Mucosa of descending colon (tissue), 3 donors: ENCODE results near the gene PAK5. TPM values are rescaled to one million over a fixed set of nuclear protein-coding genes. Genes with fewer than 3 reads are reported as not detected.

Source experiments
- ATAC-seq: fragments of 200-7000 bp; cut with Tn5 transposase; one replicate; pipeline ENCODE4 v1.9.1; 2020; ENCODE audit warnings: mild to moderate bottlenecking, moderate library complexity
- DNase-seq, 3 donors: peaks; one replicate each; pipeline ENCODE4 v3.0.0-alpha.2; 2020
- H3K36me3 ChIP-seq: fragments of 200-600 bp; one replicate; pipeline ENCODE4 v1.8.0; 2021; ENCODE audit warnings: low read depth, mild to moderate bottlenecking
- H3K4me1 ChIP-seq: fragments of 200-600 bp; one replicate; pipeline ENCODE4 v1.8.0; 2021; ENCODE audit warnings: low read depth, mild to moderate bottlenecking
- H3K4me3 ChIP-seq: fragments of 200-600 bp; one replicate; pipeline ENCODE4 v1.8.0; 2021; ENCODE audit warnings: mild to moderate bottlenecking
- H3K9me3 ChIP-seq: fragments of 200-600 bp; one replicate; pipeline ENCODE4 v1.8.0; 2021; ENCODE audit warnings: mild to moderate bottlenecking
- CTCF ChIP-seq: fragments of 200-600 bp; IDR thresholded peaks from one replicate; pipeline ENCODE4 v1.8.0; 2022; ENCODE audit warnings: antibody characterized with exemption, mild to moderate bottlenecking
- intact Hi-C, 2 donors: fragments of 100-400 bp; cut with DNase I in 1 of 2; cut with micrococcal nuclease in 1 of 2; formaldehyde crosslinking; loops; one replicate each; pipeline versions ENCODE4 v1.11.0 to v1.11.1; 2022; cut with DNase I, micrococcal nuclease
- total RNA-seq, 3 donors: library from RNA; stranded (reverse); fragmentation: NEBNext Ultra II Directional in 2 of 3; extraction: Animal tissue kit (Norgen Biotek cat#: 25700) in 2 of 3; gene quantifications; one replicate each; pipeline versions ENCODE4 v1.2.1 to v1.2.4, GENCODE V29; 2021 to 2023
- donor health status: DM: no; HTN: no; CAD: no; lungs with moderate emphysema.
- donor health status: DM: no; HTN: no; CAD: no.
- donor health status: DM: no; HTN: yes; CAD: no.

Gene PAK5
- total RNA-seq, 3 donors from 2014 or later = 0.06 to 0.13 TPM; not detected in 1

GRCh38 chr20:9877932-9878495, 39.1 kb upstream of the PAK5 start:
- Histone ChIP-seq H3K4me3 (no peak overlapping the region), H3K36me3 (no peaks in the 10 kb centered on the region), H3K4me1 (no peaks in the 10 kb centered on the region), H3K9me3 (no peaks in the 10 kb centered on the region)
- intact Hi-C loops = no loop called here
- TF ChIP-seq CTCF = no peak
- DNase-seq (no peak), ATAC-seq (peak; percentile 70)

GRCh38 chr20:9867196-9867980, 28.5 kb upstream of the PAK5 start:
- no peak for TF ChIP-seq CTCF

GRCh38 chr20:9852566-9852965, 13.7 kb upstream of the PAK5 start:
- intact Hi-C loops = no loop called here
- DNase-seq (no peak), ATAC-seq (no peak)
- no peak overlapping the region for H3K4me3 ChIP-seq
- H3K36me3 ChIP-seq = no peaks in the 10 kb centered on the region
- no peak for TF ChIP-seq CTCF
- H3K4me1 ChIP-seq = no peaks in the 10 kb centered on the region
- no peaks in the 10 kb centered on the region for H3K9me3 ChIP-seq

More at GRCh38 chr20:9867196-9867980, 28.5 kb upstream of the PAK5 start:
- H3K4me3 ChIP-seq = no peak overlapping the region
- no peaks in the 10 kb centered on the region for H3K9me3 ChIP-seq
- H3K4me1 ChIP-seq = no peaks in the 10 kb centered on the region
- intact Hi-C loops = no loop called here
- H3K36me3 ChIP-seq = no peaks in the 10 kb centered on the region
- ATAC-seq (no peak), DNase-seq (no peak)

GRCh38 chr20:9839626-9840025, 750 bp upstream of the PAK5 start:
- H3K4me1 ChIP-seq = no peaks in the 10 kb centered on the region
- DNase-seq (no peak), ATAC-seq (no peak)
- no peak for TF ChIP-seq CTCF
- H3K4me3 ChIP-seq = no peak overlapping the region
- intact Hi-C loops = no loop called here
- no peaks in the 10 kb centered on the region for H3K36me3 ChIP-seq
- H3K9me3 ChIP-seq = no peaks in the 10 kb centered on the region

GRCh38 chr20:9838035-9838377, 870 bp downstream of the PAK5 start:
- Histone ChIP-seq H3K9me3 (no peaks in the 10 kb centered on the region), H3K4me3 (no peak overlapping the region), H3K36me3 (no peaks in the 10 kb centered on the region), H3K4me1 (no peaks in the 10 kb centered on the region)
- ATAC-seq (no peak), DNase-seq (no peak)
- no peak for TF ChIP-seq CTCF
- intact Hi-C loops = no loop called here
